SK-N-SH (cell line): Measurements from ENCODE around the gene BMP8A. TPM values are rescaled to one million over a fixed set of nuclear protein-coding genes. Genes with fewer than 3 reads are reported as not detected.

ENCODE experiments used
- CTCF ChIA-PET: fragments of 300-600, 350-600 bp; formaldehyde crosslinking; extraction: SDS; loops from one replicate; lab custom pipeline; 2021; lab: Yijun Ruan, JAX
- POLR2A ChIA-PET: fragments of 350-600 bp; sonication (Branson Sonifier 250); formaldehyde crosslinking; extraction: SDS; loops from one replicate; lab custom pipeline; 2020; ENCODE audit warnings: antibody characterized with exemption, inconsistent platforms; lab: Yijun Ruan, JAX
- DNase-seq: peaks from one replicate; pipeline ENCODE4 v3.0.0; 2012
- H2AFZ ChIP-seq: fragments of 200-600 bp; sonication (generic); 2 replicates; pipeline ENCODE4 v1.8.1; 2016; ENCODE audit warnings: antibody characterized with exemption, mild to moderate bottlenecking, low read depth
- H3F3A ChIP-seq: fragments of 200-600 bp; sonication (generic); replicated peaks from 2 replicates; pipeline ENCODE3; 2016; ENCODE audit warnings: antibody characterized with exemption, mild to moderate bottlenecking; ENCODE audit not compliant: insufficient read depth
- H3K27ac ChIP-seq, 2 experiments: fragments of 200-500 bp in 1 of 2; fragments of 200-600 bp in 1 of 2; sonication (Bioruptor generic) in 1 of 2; sonication (generic), shearing (Covaris generic) in 1 of 2; 2 replicates each; pipeline versions ENCODE4 v1.5.1 to v1.6.1; 2014 to 2016; ENCODE audit warnings: low read depth in 2 of 2, inconsistent platforms in 1 of 2, low read length in 1 of 2, mild to moderate bottlenecking in 1 of 2, mixed read lengths in 1 of 2
- H3K27me3 ChIP-seq: fragments of 200-600 bp; sonication (generic), shearing (Covaris generic); 2 replicates; pipeline ENCODE4 v1.6.1; 2016; ENCODE audit warnings: mixed run types; ENCODE audit not compliant: insufficient read depth
- H3K36me3 ChIP-seq, 2 experiments: fragments of 200-500 bp in 1 of 2; fragments of 200-600 bp in 1 of 2; sonication (Bioruptor generic) in 1 of 2; sonication (generic) in 1 of 2; replicated peaks in 1 of 2; 2 replicates each; pipeline versions ENCODE3 to v1.5.1; 2014 to 2016; ENCODE audit warnings: low read length in 1 of 2, mild to moderate bottlenecking in 1 of 2; ENCODE audit not compliant: insufficient read depth in 2 of 2, control insufficient read depth in 1 of 2
- H3K4me1 ChIP-seq, 2 experiments: fragments of 200-500 bp in 1 of 2; fragments of 200-600 bp in 1 of 2; sonication (Bioruptor generic) in 1 of 2; sonication (generic), shearing (Covaris generic) in 1 of 2; 2 replicates each; pipeline versions ENCODE4 v1.5.1 to v1.6.1; 2014 to 2016; ENCODE audit warnings: low read depth in 1 of 2, low read length in 1 of 2, mixed run types in 1 of 2; ENCODE audit not compliant: insufficient read depth in 2 of 2, control insufficient read depth in 1 of 2
- H3K4me2 ChIP-seq: fragments of 200-600 bp; sonication (generic), shearing (Covaris generic); 2 replicates; pipeline ENCODE4 v1.6.1; 2017; ENCODE audit warnings: mixed run types
- H3K4me3 ChIP-seq, 2 experiments: fragments of 200-500 bp in 1 of 2; fragments of 200-600 bp in 1 of 2; sonication (Bioruptor generic) in 1 of 2; sonication (generic), shearing (Covaris generic) in 1 of 2; 2 replicates each; pipeline versions ENCODE4 v1.5.1 to v1.8.1; 2014 to 2016; ENCODE audit warnings: low read depth in 2 of 2, inconsistent platforms in 1 of 2, low read length in 1 of 2, mild to moderate bottlenecking in 1 of 2, mixed read lengths in 1 of 2, moderate library complexity in 1 of 2
- H3K79me2 ChIP-seq: fragments of 200-600 bp; sonication (generic); 2 replicates; pipeline ENCODE4 v1.8.1; 2017; ENCODE audit warnings: mild to moderate bottlenecking; ENCODE audit not compliant: insufficient read depth
- H3K9ac ChIP-seq: fragments of 200-600 bp; sonication (generic); 2 replicates; pipeline ENCODE4 v1.6.1; 2017; ENCODE audit warnings: mixed run types
- H3K9me2 ChIP-seq: fragments of 200-600 bp; sonication (generic); 2 replicates; pipeline ENCODE4 v1.6.1; 2017; ENCODE audit warnings: mixed run types
- H3K9me3 ChIP-seq: fragments of 200-600 bp; sonication (generic); 2 replicates; pipeline ENCODE4 v1.6.1; 2017; ENCODE audit warnings: mixed run types, mild to moderate bottlenecking, moderate library complexity
- H4K20me1 ChIP-seq: fragments of 200-600 bp; sonication (generic); 2 replicates; pipeline ENCODE4 v1.6.1; 2017; ENCODE audit warnings: mild to moderate bottlenecking, mixed run types; ENCODE audit not compliant: insufficient read depth
- CTCF ChIP-seq: fragments of 200-600 bp; sonication (generic); IDR thresholded peaks from 2 replicates; pipeline ENCODE4 v1.6.1; 2017; ENCODE audit warnings: antibody characterized with exemption, mild to moderate bottlenecking, moderate library complexity
- ELF1 ChIP-seq: IDR thresholded peaks from 2 replicates; pipeline ENCODE4 v1.4.0; 2012
- EZH2phosphoT487 ChIP-seq: fragments of 200-600 bp; sonication (generic); IDR thresholded peaks from 2 replicates; pipeline ENCODE4 v1.6.1; 2017; ENCODE audit warnings: low read depth, mixed run types, mild to moderate bottlenecking, antibody characterized with exemption, moderate library complexity, borderline replicate concordance
- GATA2 ChIP-seq: sonication (generic); formaldehyde crosslinking; IDR thresholded peaks from 2 replicates; pipeline ENCODE4 v1.5.0; 2020; ENCODE audit warnings: mild to moderate bottlenecking, missing genetic modification reagents
- IRF3 ChIP-seq: fragments of 150-350 bp; IDR thresholded peaks from 2 replicates; pipeline ENCODE4 v1.6.1; 2016; ENCODE audit warnings: mild to moderate bottlenecking, low read depth, low read length
- MAX ChIP-seq: IDR thresholded peaks from 2 replicates; pipeline ENCODE4 v1.4.0; 2012; ENCODE audit warnings: low read depth
- MEF2A ChIP-seq: IDR thresholded peaks from 2 replicates; pipeline ENCODE4 v1.4.0; 2012; ENCODE audit warnings: low read depth, borderline replicate concordance
- POLR2AphosphoS5 ChIP-seq: IDR thresholded peaks from 2 replicates; pipeline ENCODE4 v1.6.1; 2012; ENCODE audit warnings: low read depth, low read length
- RAD21 ChIP-seq: IDR thresholded peaks from 2 replicates; pipeline ENCODE4 v1.6.1; 2012; ENCODE audit warnings: mild to moderate bottlenecking, low read length
- RCOR1 ChIP-seq: fragments of 150-350 bp; IDR thresholded peaks from 2 replicates; pipeline ENCODE4 v1.6.1; 2017; ENCODE audit warnings: antibody characterized with exemption, low read length
- SIN3A ChIP-seq: IDR thresholded peaks from 2 replicates; pipeline ENCODE4 v1.6.1; 2012; ENCODE audit warnings: low read depth, mild to moderate bottlenecking, low read length, moderate library complexity, borderline replicate concordance
- SMC3 ChIP-seq: IDR thresholded peaks from 2 replicates; pipeline ENCODE4 v1.6.1; 2012; ENCODE audit warnings: low read depth, low read length, improper control_type of control experiment
- TAF1 ChIP-seq: IDR thresholded peaks from 2 replicates; pipeline ENCODE4 v1.6.1; 2012; ENCODE audit warnings: low read depth, mild to moderate bottlenecking, low read length, moderate library complexity, borderline replicate concordance
- TEAD4 ChIP-seq: IDR thresholded peaks from 2 replicates; pipeline ENCODE4 v1.4.0; 2012; ENCODE audit warnings: mild to moderate bottlenecking, borderline replicate concordance; ENCODE audit not compliant: insufficient read depth
- USF1 ChIP-seq: IDR thresholded peaks from 2 replicates; pipeline ENCODE4 v1.4.0; 2012; ENCODE audit warnings: low read depth, borderline replicate concordance
- USF2 ChIP-seq: fragments of 150-350 bp; IDR thresholded peaks from 2 replicates; pipeline ENCODE4 v1.6.1; 2017; ENCODE audit warnings: antibody characterized with exemption, low read length, low read depth, borderline replicate concordance
- WGBS: methylation state at CpG from one replicate; pipeline ENCODE4 v1.1.6; 2017; ENCODE audit warnings: low lambda C conversion rate; 5-methylcytosine and 5-hydroxymethylcytosine counted together
- polyA plus RNA-seq, 3 experiments: library from polyadenylated mRNA; depleted of rRNA; stranded (reverse); fragments of >200 nt; gene quantifications; 2 replicates each; pipeline ENCODE4 v1.2.3, GENCODE V29; 2012

The BMP8A gene
- polyA plus RNA-seq, 1 of the 3 experiments (the other 2 are of a cell fraction): 0.16 TPM

- ChIA-PET CTCF (interaction anchor here (3.4 kb wide), 1 partner anchor 17 kb away, joined by 15 read pairs; no protein-coding TSS in a partner anchor), POLR2A (no interaction called here)
- H3K9ac ChIP-seq: no peak overlapping the region
- H4K20me1 ChIP-seq: no peaks in the 10 kb centered on the region
- H2AFZ ChIP-seq: no peak overlapping the region
- H3K4me2 ChIP-seq: no peak overlapping the region
- TF ChIP-seq GATA2: no peak
- H3K9me2 ChIP-seq: no peaks in the 10 kb centered on the region
- H3K36me3 ChIP-seq: peaks cover 0 to 5% of the 10 kb centered on the region in 2 experiments
- 87% methylated on average over 20 of the region's 29 CpGs for WGBS
- no peaks in the 10 kb centered on the region for H3F3A ChIP-seq
- no peaks in the 10 kb centered on the region for H3K27me3 ChIP-seq
- DNase-seq: no peak
- H3K27ac ChIP-seq: no peak overlapping the region
- H3K9me3 ChIP-seq: no peaks in the 10 kb centered on the region
- no peaks in the 10 kb centered on the region for H3K4me1 ChIP-seq
- no peak overlapping the region for H3K4me3 ChIP-seq
- no peaks in the 10 kb centered on the region for H3K79me2 ChIP-seq
Observed at GRCh38 chr1:39522661-39523567, 31.5 kb downstream of the BMP8A start.

GRCh38 chr1:39524171-39524570 is 32.7 kb downstream of the BMP8A start:
- ChIA-PET POLR2A (no interaction called here), CTCF (interaction anchor here (3.4 kb wide), 1 partner anchor 16 kb away, joined by 15 read pairs; no protein-coding TSS in a partner anchor)
- Histone ChIP-seq H2AFZ (no peak overlapping the region), H3K36me3 (peaks cover 0 to 10% of the 10 kb centered on the region in 2 experiments), H4K20me1 (no peaks in the 10 kb centered on the region)
- 90% methylated on average over 6 of the region's 6 CpGs for WGBS
- no peak for DNase-seq
- TF ChIP-seq MEF2A: no peak
- TF ChIP-seq MAX: no peak
- no peak for TF ChIP-seq TEAD4
- TF ChIP-seq TAF1: no peak
- no peak for TF ChIP-seq CTCF
- TF ChIP-seq SIN3A: no peak
- no peak for TF ChIP-seq USF1
- no peak for TF ChIP-seq IRF3
- no peak for TF ChIP-seq SMC3
- no peak for TF ChIP-seq USF2
- TF ChIP-seq ELF1: no peak
- no peak for TF ChIP-seq POLR2AphosphoS5
- no peak for TF ChIP-seq EZH2phosphoT487
- TF ChIP-seq RCOR1: no peak
- no peak for TF ChIP-seq RAD21
- TF ChIP-seq, all 33 proteins: peak for 0
- Histone ChIP-seq H3K9me2 (no peaks in the 10 kb centered on the region), H3K9ac (no peak overlapping the region), H3K27ac (no peak overlapping the region), H3K4me2 (no peak overlapping the region), H3K4me1 (no peaks in the 10 kb centered on the region), H3F3A (no peaks in the 10 kb centered on the region), H3K79me2 (no peaks in the 10 kb centered on the region), H3K4me3 (no peak overlapping the region), H3K27me3 (no peaks in the 10 kb centered on the region), H3K9me3 (no peaks in the 10 kb centered on the region)
